ENCODE results near the gene STX5. TPM values are rescaled to one million over a fixed set of nuclear protein-coding genes. Genes with fewer than 3 reads are reported as not detected.

STX5 gene
- total and polyA plus RNA-seq, 8 donors, result 18.6 to 31.2 (median 26.9) TPM

Small RNAs within 50 kb of the gene (microRNA-seq; reads per million reads assigned to microRNA genes)
- gene MIR6514 (0.39 to 0.88 reads per million in 2 donors), gene MIR6748 (0 reads per million in 2 donors)

Other genes with a start within 250 kb of the STX5 start
- gene TUT1, start 240.5 kb downstream of the STX5 start, total RNA-seq, result 10 to 100 TPM; 12.0 to 20.3 (median 14.6) TPM
- 10 to 100 TPM; 24.6 to 33.4 TPM for gene TUT1, start 240.5 kb downstream of the STX5 start, polyA plus RNA-seq
- 10 to 100 TPM; 14.7 to 35.6 (median 23.0) TPM for gene MTA2, start 230.2 kb downstream of the STX5 start, total RNA-seq
- gene MTA2, start 230.2 kb downstream of the STX5 start, polyA plus RNA-seq, result 10 to 100 TPM; 28.7 to 42.3 TPM
- 10 to 100 TPM; 22.0 to 34.1 (median 23.4) TPM for gene EML3, start 219.3 kb downstream of the STX5 start, total RNA-seq
- 10 to 100 TPM; 70.7 to 86.4 TPM for gene EML3, start 219.3 kb downstream of the STX5 start, polyA plus RNA-seq
- gene ROM1, start 218.8 kb downstream of the STX5 start, total RNA-seq, result 1 to 10 TPM in 4 of 6 donors, under 1 TPM in 2; 0.65 to 2.8 (median 1.6) TPM
- 1 to 10 TPM; 5.1 to 5.6 TPM for gene ROM1, start 218.8 kb downstream of the STX5 start, polyA plus RNA-seq
- 10 to 100 TPM; 13.2 to 24.1 (median 17.1) TPM for gene B3GAT3, start 210.1 kb downstream of the STX5 start, total RNA-seq
- gene B3GAT3, start 210.1 kb downstream of the STX5 start, polyA plus RNA-seq, result 10 to 100 TPM; 45.7 to 50.8 TPM
- gene GANAB, start 185.4 kb downstream of the STX5 start, total RNA-seq, result 100 to 1,000 TPM; 106 to 210 (median 152) TPM
- 10 to 100 TPM; 88.1 to 93.1 TPM for gene GANAB, start 185.4 kb downstream of the STX5 start, polyA plus RNA-seq
- gene INTS5, start 178.7 kb downstream of the STX5 start, total RNA-seq, result 10 to 100 TPM in 3 of 6 donors, 1 to 10 TPM in 3; 5.8 to 12.9 (median 9.5) TPM
- 1 to 10 TPM; 4.5 to 4.6 TPM for gene INTS5, start 178.7 kb downstream of the STX5 start, polyA plus RNA-seq
- 10 to 100 TPM; 13.2 to 21.3 (median 16.9) TPM for gene C11orf98, start 166.8 kb downstream of the STX5 start, total RNA-seq
- gene C11orf98, start 166.8 kb downstream of the STX5 start, polyA plus RNA-seq, result 10 to 100 TPM; 56.3 to 70.8 TPM
- 10 to 100 TPM in 1 of 6 donors, 1 to 10 TPM in 5; 4.0 to 11.0 (median 7.3) TPM for gene CSKMT, start 166.7 kb downstream of the STX5 start, total RNA-seq
- gene CSKMT, start 166.7 kb downstream of the STX5 start, polyA plus RNA-seq, result 10 to 100 TPM; 19.6 to 25.4 TPM
- 1 to 10 TPM; 3.2 to 4.9 (median 3.6) TPM for gene UQCC3, start 160.4 kb downstream of the STX5 start, total RNA-seq
- 10 to 100 TPM; 14.1 to 17.3 TPM for gene UQCC3, start 160.4 kb downstream of the STX5 start, polyA plus RNA-seq
- 1 to 10 TPM; 1.4 to 4.0 (median 2.8) TPM for gene LBHD1, start 159.8 kb downstream of the STX5 start, total RNA-seq
- gene LBHD1, start 159.8 kb downstream of the STX5 start, polyA plus RNA-seq, result 10 to 100 TPM in 1 of 2 donors, 1 to 10 TPM in 1; 7.1 to 21.7 TPM
- 10 to 100 TPM; 37.7 to 67.7 (median 51.9) TPM for gene UBXN1, start 153.0 kb downstream of the STX5 start, total RNA-seq
- gene UBXN1, start 153.0 kb downstream of the STX5 start, polyA plus RNA-seq, result 100 to 1,000 TPM in 1 of 2 donors, 10 to 100 TPM in 1; 86.0 to 104 TPM
- gene LRRN4CL, start 142.5 kb downstream of the STX5 start, total RNA-seq, result 1 to 10 TPM in 2 of 6 donors, under 1 TPM in 4; 0.16 to 1.6 (median 0.53) TPM
- under 1 TPM; 0.23 to 0.76 TPM for gene LRRN4CL, start 142.5 kb downstream of the STX5 start, polyA plus RNA-seq
- 10 to 100 TPM; 30.3 to 58.6 (median 47.9) TPM for gene BSCL2, start 124.6 kb downstream of the STX5 start, total RNA-seq
- gene BSCL2, start 124.6 kb downstream of the STX5 start, polyA plus RNA-seq, result 100 to 1,000 TPM in 1 of 2 donors, 10 to 100 TPM in 1; 99.2 to 151 TPM
- under 1 TPM in 2 of 6 donors, not detected in 4; 0.19 to 0.37 TPM for gene GNG3, start 124.4 kb downstream of the STX5 start, total RNA-seq
- under 1 TPM in 1 of 2 donors, not detected in 1; 0.26 TPM for gene GNG3, start 124.4 kb downstream of the STX5 start, polyA plus RNA-seq
- 10 to 100 TPM; 17.5 to 26.2 (median 18.0) TPM for gene HNRNPUL2, start 104.6 kb downstream of the STX5 start, total RNA-seq
- gene HNRNPUL2, start 104.6 kb downstream of the STX5 start, polyA plus RNA-seq, result 10 to 100 TPM; 19.1 to 25.9 TPM
- 10 to 100 TPM in 4 of 6 donors, 1 to 10 TPM in 2; 7.6 to 17.8 (median 10.5) TPM for gene TTC9C, start 103.6 kb downstream of the STX5 start, total RNA-seq
- 10 to 100 TPM; 16.7 to 20.3 TPM for gene TTC9C, start 103.6 kb downstream of the STX5 start, polyA plus RNA-seq
- gene ZBTB3, start 77.9 kb downstream of the STX5 start, total RNA-seq, result 1 to 10 TPM; 3.7 to 9.8 (median 5.4) TPM
- 1 to 10 TPM; 2.0 to 2.4 TPM for gene ZBTB3, start 77.9 kb downstream of the STX5 start, polyA plus RNA-seq
- gene POLR2G, start 70.5 kb downstream of the STX5 start, total RNA-seq, result 10 to 100 TPM; 15.1 to 32.0 (median 22.6) TPM
- 10 to 100 TPM; 36.4 to 67.1 TPM for gene POLR2G, start 70.5 kb downstream of the STX5 start, polyA plus RNA-seq
- gene TAF6L, start 60.7 kb downstream of the STX5 start, total RNA-seq, result 10 to 100 TPM in 4 of 6 donors, 1 to 10 TPM in 2; 9.3 to 18.6 (median 11.7) TPM
- gene TAF6L, start 60.7 kb downstream of the STX5 start, polyA plus RNA-seq, result 10 to 100 TPM; 37.2 to 53.5 TPM
- gene TMEM179B, start 44.6 kb downstream of the STX5 start, total RNA-seq, result 10 to 100 TPM; 14.8 to 26.2 (median 19.1) TPM
- 10 to 100 TPM; 27.1 to 59.6 TPM for gene TMEM179B, start 44.6 kb downstream of the STX5 start, polyA plus RNA-seq
- 1 to 10 TPM; 5.0 to 9.1 (median 6.9) TPM for gene TMEM223, start 40.0 kb downstream of the STX5 start, total RNA-seq
- 10 to 100 TPM; 16.3 to 16.6 TPM for gene TMEM223, start 40.0 kb downstream of the STX5 start, polyA plus RNA-seq
- gene NXF1, start 26.6 kb downstream of the STX5 start, total RNA-seq, result 10 to 100 TPM; 20.9 to 60.9 (median 30.8) TPM
- 100 to 1,000 TPM; 150 to 294 TPM for gene NXF1, start 26.6 kb downstream of the STX5 start, polyA plus RNA-seq
- gene TEX54, start 790 bp upstream of the STX5 start, total RNA-seq, result not detected
- gene TEX54, start 790 bp upstream of the STX5 start, polyA plus RNA-seq, result under 1 TPM in 1 of 2 donors, not detected in 1; 0.65 TPM
- 10 to 100 TPM; 18.4 to 35.1 (median 27.1) TPM for gene WDR74, start 7.5 kb upstream of the STX5 start, total RNA-seq
- 10 to 100 TPM; 47.6 to 59.5 TPM for gene WDR74, start 7.5 kb upstream of the STX5 start, polyA plus RNA-seq
- gene SLC3A2, start 48.8 kb upstream of the STX5 start, total RNA-seq, result 100 to 1,000 TPM in 1 of 6 donors, 10 to 100 TPM in 5; 68.8 to 331 (median 75.1) TPM
- 100 to 1,000 TPM in 1 of 2 donors, 10 to 100 TPM in 1; 66.9 to 116 TPM for gene SLC3A2, start 48.8 kb upstream of the STX5 start, polyA plus RNA-seq
- under 1 TPM in 5 of 6 donors, not detected in 1; 0.06 to 0.15 (median 0.09) TPM for gene CHRM1, start 89.3 kb upstream of the STX5 start, total RNA-seq
- gene CHRM1, start 89.3 kb upstream of the STX5 start, polyA plus RNA-seq, result under 1 TPM; 0.14 to 0.19 TPM
- gene SLC22A6, start 152.9 kb upstream of the STX5 start, total RNA-seq, result not detected
- gene SLC22A6, start 152.9 kb upstream of the STX5 start, polyA plus RNA-seq, result not detected
- gene SLC22A8, start 183.8 kb upstream of the STX5 start, total RNA-seq, result not detected
- not detected for gene SLC22A8, start 183.8 kb upstream of the STX5 start, polyA plus RNA-seq

Data from pancreas (tissue), 8 donors.